ENCODE results near the gene TRAF3. TPM values are rescaled to one million over a fixed set of nuclear protein-coding genes. Genes with fewer than 3 reads are reported as not detected.
A peak's percentile ranks its signal among the peaks of the same experiment; 100 is the strongest.

The TRAF3 gene
- total RNA-seq, 1 donor from 2014 or later: 16.7 TPM

- TF ChIP-seq CTCF (IDR thresholded peaks at IDR 0.05; ENCODE audit: partially characterized antibody, unreplicated experiment): no peak
- no peak for DNase-seq
- H3K9me3 Mint-ChIP-seq (ENCODE audit: unreplicated experiment): peaks cover 8% of the 10 kb centered on the region
- H3K27me3 Mint-ChIP-seq (ENCODE audit: unreplicated experiment): peaks cover 11% of the 10 kb centered on the region
- H3K4me3 Mint-ChIP-seq (ENCODE audit: unreplicated experiment): no peak overlapping the region
- H3K27ac Mint-ChIP-seq (ENCODE audit: unreplicated experiment): no peak overlapping the region
- peaks cover 14% of the 10 kb centered on the region for H3K4me1 Mint-ChIP-seq (ENCODE audit: low read depth, unreplicated experiment)
- peaks cover 5% of the 10 kb centered on the region for H3K36me3 Mint-ChIP-seq (ENCODE audit: unreplicated experiment)
Observed at GRCh38 chr14:102938191-102938590, 160.9 kb downstream of the TRAF3 start.

- H3K27me3 Mint-ChIP-seq (ENCODE audit: unreplicated experiment): peaks cover 6% of the 10 kb centered on the region
- H3K27ac Mint-ChIP-seq (ENCODE audit: unreplicated experiment): no peak overlapping the region
- no peak overlapping the region for H3K4me3 Mint-ChIP-seq (ENCODE audit: unreplicated experiment)
- peaks cover 14% of the 10 kb centered on the region for H3K4me1 Mint-ChIP-seq (ENCODE audit: low read depth, unreplicated experiment)
- H3K9me3 Mint-ChIP-seq (ENCODE audit: unreplicated experiment): peaks cover 8% of the 10 kb centered on the region
- H3K36me3 Mint-ChIP-seq (ENCODE audit: unreplicated experiment): peaks cover 9% of the 10 kb centered on the region
- no peak for DNase-seq
- no peak for TF ChIP-seq CTCF (IDR thresholded peaks at IDR 0.05; ENCODE audit: partially characterized antibody, unreplicated experiment)
Observed at GRCh38 chr14:102939329-102939728, 162.1 kb downstream of the TRAF3 start.

- Mint-ChIP-seq H3K4me1 (ENCODE audit: low read depth, unreplicated experiment) (peaks cover 14% of the 10 kb centered on the region), H3K27me3 (ENCODE audit: unreplicated experiment) (peaks cover 6% of the 10 kb centered on the region), H3K27ac (ENCODE audit: unreplicated experiment) (no peak overlapping the region), H3K9me3 (ENCODE audit: unreplicated experiment) (peaks cover 8% of the 10 kb centered on the region), H3K4me3 (ENCODE audit: unreplicated experiment) (no peak overlapping the region), H3K36me3 (ENCODE audit: unreplicated experiment) (peaks cover 9% of the 10 kb centered on the region)
- no peak for TF ChIP-seq CTCF (IDR thresholded peaks at IDR 0.05; ENCODE audit: partially characterized antibody, unreplicated experiment)
- DNase-seq: no peak
Observed at GRCh38 chr14:102939820-102940561, 162.7 kb downstream of the TRAF3 start.

GRCh38 chr14:102940729-102941362, 163.6 kb downstream of the TRAF3 start:
- Mint-ChIP-seq H3K9me3 (ENCODE audit: unreplicated experiment) (peaks cover 13% of the 10 kb centered on the region), H3K4me1 (ENCODE audit: low read depth, unreplicated experiment) (peaks cover 14% of the 10 kb centered on the region), H3K4me3 (ENCODE audit: unreplicated experiment) (no peak overlapping the region), H3K27ac (ENCODE audit: unreplicated experiment) (no peak overlapping the region), H3K27me3 (ENCODE audit: unreplicated experiment) (peaks cover 6% of the 10 kb centered on the region), H3K36me3 (ENCODE audit: unreplicated experiment) (peaks cover 9% of the 10 kb centered on the region)
- TF ChIP-seq CTCF (IDR thresholded peaks at IDR 0.05; ENCODE audit: partially characterized antibody, unreplicated experiment): no peak
- DNase-seq: no peak

GRCh38 chr14:102941419-102942011, 164.3 kb downstream of the TRAF3 start:
- Mint-ChIP-seq H3K4me1 (ENCODE audit: low read depth, unreplicated experiment) (peaks cover 9% of the 10 kb centered on the region), H3K9me3 (ENCODE audit: unreplicated experiment) (peaks cover 13% of the 10 kb centered on the region), H3K4me3 (ENCODE audit: unreplicated experiment) (no peak overlapping the region), H3K27ac (ENCODE audit: unreplicated experiment) (peak overlapping the region; percentile 8), H3K27me3 (ENCODE audit: unreplicated experiment) (peaks cover 6% of the 10 kb centered on the region), H3K36me3 (ENCODE audit: unreplicated experiment) (peaks cover 9% of the 10 kb centered on the region)
- DNase-seq: no peak
- TF ChIP-seq CTCF (IDR thresholded peaks at IDR 0.05; ENCODE audit: partially characterized antibody, unreplicated experiment): no peak
